WTC11 (cell line): ENCODE measurements around the gene PXMP2.

Source experiments
- ATF1 ChIP-seq: sonication (generic); formaldehyde crosslinking; IDR thresholded peaks from 2 replicates; pipeline ENCODE4 v1.8.1; 2023; ENCODE audit warnings: mild to moderate bottlenecking, moderate library complexity, missing genetic modification reagents
- CREB1 ChIP-seq: sonication (generic); formaldehyde crosslinking; IDR thresholded peaks from 2 replicates; pipeline ENCODE4 v1.8.0; 2023; ENCODE audit warnings: mild to moderate bottlenecking, missing genetic modification reagents
- CTCF ChIP-seq: fragments of 200-600 bp; IDR thresholded peaks from 2 replicates; pipeline ENCODE4 v1.8.0; 2022; ENCODE audit warnings: antibody characterized with exemption
- GTF2I ChIP-seq: fragments of 250-450 bp; sonication (Bioruptor Pico); conservative IDR thresholded peaks from 2 replicates; pipeline ENCODE4 v1.4.0; 2021; ENCODE audit warnings: mild to moderate bottlenecking
- KAT7 ChIP-seq: sonication (generic); formaldehyde crosslinking; IDR thresholded peaks from 2 replicates; pipeline ENCODE4 v1.8.1; 2023; ENCODE audit warnings: missing genetic modification reagents, mild to moderate bottlenecking, borderline replicate concordance
- MLX ChIP-seq: sonication (generic); formaldehyde crosslinking; IDR thresholded peaks from 2 replicates; pipeline ENCODE4 v1.8.1; 2023; ENCODE audit warnings: mild to moderate bottlenecking, missing genetic modification reagents, moderate library complexity
- NFATC4 ChIP-seq: fragments of 250-450 bp; sonication (Bioruptor Pico); IDR thresholded peaks from 2 replicates; pipeline ENCODE4 v1.9.0; 2021; ENCODE audit warnings: mild to moderate bottlenecking
- TF ChIP-seq, protein P1 (sequence below): sonication (generic); formaldehyde crosslinking; IDR thresholded peaks from 2 replicates; pipeline ENCODE4 v1.8.0; 2022; ENCODE audit warnings: missing genetic modification reagents
- TF ChIP-seq, protein P2 (sequence below): sonication (generic); formaldehyde crosslinking; conservative IDR thresholded peaks from 2 replicates; pipeline ENCODE4 v1.8.1; 2022; ENCODE audit warnings: mild to moderate bottlenecking, missing genetic modification reagents

DNA sequence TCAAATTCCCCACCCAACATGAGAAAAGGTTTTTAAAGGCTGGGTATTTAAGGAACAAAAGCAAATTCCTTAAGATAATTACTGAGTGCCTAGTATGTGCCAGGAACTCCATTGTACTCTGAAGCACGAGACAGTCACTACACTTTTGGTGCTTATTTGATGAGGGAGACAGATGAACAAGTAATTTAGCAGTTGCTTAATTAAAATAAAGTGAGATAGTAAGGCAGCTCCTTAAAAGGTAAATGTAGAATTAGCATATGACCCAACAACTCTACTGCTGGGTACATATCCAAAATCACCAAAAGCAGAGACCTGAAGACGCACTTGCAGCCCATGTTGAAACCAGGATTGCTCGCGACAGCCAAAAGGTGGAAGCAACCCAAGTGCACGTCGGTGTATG, 21.6 kb upstream of the PXMP2 start:
- TF ChIP-seq NFATC4 = no peak
- no peak for TF ChIP-seq CTCF
- no peak for TF ChIP-seq ATF1 (CRISPR knock-in tag)
- TF ChIP-seq CREB1 = no peak
- TF ChIP-seq, protein P1, sequence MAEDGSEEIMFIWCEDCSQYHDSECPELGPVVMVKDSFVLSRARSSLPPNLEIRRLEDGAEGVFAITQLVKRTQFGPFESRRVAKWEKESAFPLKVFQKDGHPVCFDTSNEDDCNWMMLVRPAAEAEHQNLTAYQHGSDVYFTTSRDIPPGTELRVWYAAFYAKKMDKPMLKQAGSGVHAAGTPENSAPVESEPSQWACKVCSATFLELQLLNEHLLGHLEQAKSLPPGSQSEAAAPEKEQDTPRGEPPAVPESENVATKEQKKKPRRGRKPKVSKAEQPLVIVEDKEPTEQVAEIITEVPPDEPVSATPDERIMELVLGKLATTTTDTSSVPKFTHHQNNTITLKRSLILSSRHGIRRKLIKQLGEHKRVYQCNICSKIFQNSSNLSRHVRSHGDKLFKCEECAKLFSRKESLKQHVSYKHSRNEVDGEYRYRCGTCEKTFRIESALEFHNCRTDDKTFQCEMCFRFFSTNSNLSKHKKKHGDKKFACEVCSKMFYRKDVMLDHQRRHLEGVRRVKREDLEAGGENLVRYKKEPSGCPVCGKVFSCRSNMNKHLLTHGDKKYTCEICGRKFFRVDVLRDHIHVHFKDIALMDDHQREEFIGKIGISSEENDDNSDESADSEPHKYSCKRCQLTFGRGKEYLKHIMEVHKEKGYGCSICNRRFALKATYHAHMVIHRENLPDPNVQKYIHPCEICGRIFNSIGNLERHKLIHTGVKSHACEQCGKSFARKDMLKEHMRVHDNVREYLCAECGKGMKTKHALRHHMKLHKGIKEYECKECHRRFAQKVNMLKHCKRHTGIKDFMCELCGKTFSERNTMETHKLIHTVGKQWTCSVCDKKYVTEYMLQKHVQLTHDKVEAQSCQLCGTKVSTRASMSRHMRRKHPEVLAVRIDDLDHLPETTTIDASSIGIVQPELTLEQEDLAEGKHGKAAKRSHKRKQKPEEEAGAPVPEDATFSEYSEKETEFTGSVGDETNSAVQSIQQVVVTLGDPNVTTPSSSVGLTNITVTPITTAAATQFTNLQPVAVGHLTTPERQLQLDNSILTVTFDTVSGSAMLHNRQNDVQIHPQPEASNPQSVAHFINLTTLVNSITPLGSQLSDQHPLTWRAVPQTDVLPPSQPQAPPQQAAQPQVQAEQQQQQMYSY = no peak
- TF ChIP-seq MLX (CRISPR knock-in tag) = no peak
- no peak for TF ChIP-seq KAT7 (CRISPR knock-in tag)
- TF ChIP-seq GTF2I (CRISPR knock-in tag) = no peak
- TF ChIP-seq, protein P2, sequence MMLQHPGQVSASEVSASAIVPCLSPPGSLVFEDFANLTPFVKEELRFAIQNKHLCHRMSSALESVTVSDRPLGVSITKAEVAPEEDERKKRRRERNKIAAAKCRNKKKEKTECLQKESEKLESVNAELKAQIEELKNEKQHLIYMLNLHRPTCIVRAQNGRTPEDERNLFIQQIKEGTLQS = no peak
